HG03064 (cell line): Measurements from ENCODE around the gene SIRPB2.
A peak's percentile ranks its signal among the peaks of the same experiment; 100 is the strongest.

Experiments used
- ATAC-seq: cut with Tn5 transposase; IDR thresholded peaks from one replicate; pipeline ENCODE4 v1.9.1; 2021; ENCODE audit warnings: low read depth; ENCODE audit not compliant: unreplicated experiment

Gene SIRPB2

DNA sequence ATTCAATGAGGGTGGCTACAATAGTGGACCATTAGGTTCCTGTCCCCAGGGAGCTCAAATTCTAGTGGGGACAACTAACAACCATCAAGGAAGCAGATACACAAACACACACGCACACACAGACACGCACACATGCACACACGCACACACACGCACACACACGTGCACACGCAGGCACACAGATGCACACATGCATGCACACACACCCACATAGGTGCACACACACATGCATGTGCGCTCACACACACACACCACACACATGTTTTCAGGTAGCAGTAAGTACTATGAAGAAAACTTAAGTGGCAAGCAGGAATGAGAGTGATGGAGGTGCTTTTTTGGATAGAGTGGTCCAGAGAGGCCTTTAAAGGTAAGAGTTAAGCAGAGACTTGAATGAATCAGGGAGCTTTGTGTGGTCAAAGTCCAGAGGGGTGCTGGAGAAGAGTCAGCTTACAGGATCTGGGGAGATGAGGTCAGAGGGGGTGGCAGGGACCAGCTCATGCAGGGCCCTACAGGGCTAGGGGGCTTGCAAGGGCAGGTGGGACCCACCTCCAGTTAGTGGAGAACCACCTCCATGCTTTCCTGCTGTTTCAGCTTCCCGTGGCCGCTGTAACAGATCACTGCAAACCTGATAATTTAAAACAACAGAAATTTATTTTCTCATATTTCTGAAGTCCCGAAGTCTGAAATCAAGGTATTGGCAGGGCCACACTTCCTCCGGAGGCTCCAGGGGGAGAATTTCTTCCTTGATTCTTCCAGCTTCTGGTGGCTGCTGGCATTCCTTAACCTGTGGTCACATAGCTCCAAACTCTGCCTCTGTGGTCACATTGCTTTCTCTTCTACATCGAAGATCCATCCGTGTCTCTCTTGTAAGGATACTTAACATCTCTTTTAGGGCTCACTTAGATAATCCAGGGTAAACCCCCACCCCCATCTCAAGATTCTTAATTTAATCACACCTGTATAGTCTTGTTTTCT is 17.7 kb downstream of the SIRPB2 start:
- no peak for ATAC-seq

- no peak for ATAC-seq
Measured at GRCh38 chr20:1472556-1473245, 18.5 kb downstream of the SIRPB2 start.

DNA sequence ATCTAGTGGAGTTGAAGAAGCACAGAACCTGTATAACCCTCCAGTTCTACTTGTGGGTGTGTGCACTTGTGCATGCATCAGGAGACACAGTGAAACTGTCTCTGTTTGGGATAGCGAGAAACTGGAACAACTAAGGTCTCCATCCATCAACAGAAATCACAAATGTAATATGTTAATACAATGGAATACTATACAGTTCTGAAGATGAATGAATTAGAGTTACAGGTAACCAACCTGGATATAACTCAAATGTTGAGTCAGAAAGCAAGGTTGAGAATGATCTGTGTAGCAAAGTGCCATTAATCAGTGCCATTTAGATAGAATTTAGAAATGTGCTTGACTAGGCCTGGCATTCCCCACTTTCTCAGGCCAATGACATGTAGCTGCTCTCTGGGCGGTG is 20.0 kb downstream of the SIRPB2 start:
- ATAC-seq: no peak

GRCh38 chr20:1469925-1470571 is 21.2 kb downstream of the SIRPB2 start:
- no peak for ATAC-seq

DNA sequence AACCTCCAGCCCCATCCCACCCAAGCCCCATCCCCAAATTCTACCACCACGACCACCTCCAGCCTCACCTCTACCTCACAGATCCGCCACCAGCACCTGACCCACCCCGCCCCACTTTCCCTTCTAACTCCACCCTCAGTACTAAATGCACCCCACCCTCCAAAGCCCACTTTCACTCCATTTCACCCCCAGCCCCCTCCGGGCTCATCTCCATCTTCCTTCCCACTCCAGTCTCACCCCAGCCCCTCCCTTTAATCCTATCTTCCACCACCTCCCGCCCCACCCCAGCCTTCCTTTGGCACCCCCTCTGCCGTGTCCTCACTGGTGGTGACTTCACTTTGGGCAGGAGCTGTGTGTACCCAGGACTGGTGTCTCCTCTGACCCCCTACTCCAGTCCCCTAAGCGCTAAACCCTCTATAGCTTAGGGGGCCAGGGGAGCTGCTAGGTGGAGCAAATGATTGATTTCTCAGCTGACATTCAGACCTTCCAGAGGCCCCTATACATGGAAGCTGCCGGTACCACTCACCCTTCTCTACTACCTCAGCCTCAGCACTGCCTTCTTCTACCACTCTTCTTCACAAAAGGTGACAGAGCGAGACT is 21.8 kb downstream of the SIRPB2 start:
- ATAC-seq: no peak

DNA sequence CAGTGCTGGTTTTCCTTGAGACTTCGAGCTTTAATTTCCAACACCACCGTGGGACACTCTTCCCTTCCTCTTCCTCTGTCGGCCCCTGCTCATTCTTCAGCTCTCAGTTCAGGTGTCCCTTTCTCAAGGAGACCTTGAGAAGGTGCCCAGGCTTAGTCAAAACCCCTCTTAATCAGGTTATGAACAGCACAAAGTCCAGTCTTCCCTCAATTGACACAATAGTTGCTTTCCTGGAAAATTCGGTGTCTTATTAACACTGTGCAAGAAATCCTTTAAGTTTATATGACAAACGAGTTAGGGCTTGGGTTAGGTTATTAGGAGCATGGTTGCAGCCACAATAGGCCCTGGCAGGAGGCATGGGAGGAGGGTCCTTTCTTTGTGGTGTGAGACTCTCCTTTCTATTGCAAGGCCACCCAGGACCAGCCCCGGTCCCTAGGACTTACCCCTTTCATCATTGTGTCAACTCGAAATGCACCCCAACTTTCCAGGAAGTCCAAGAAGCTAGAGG is 23.0 kb downstream of the SIRPB2 start:
- ATAC-seq: no peak

- no peak for ATAC-seq
Measured at GRCh38 chr20:1467355-1468116, 23.7 kb downstream of the SIRPB2 start.

GRCh38 chr20:1467082-1467354 is 24.2 kb downstream of the SIRPB2 start:
- ATAC-seq: no peak

GRCh38 chr20:1466211-1467081 is 24.8 kb downstream of the SIRPB2 start, which contains the start of gene NSFL1C:
Gene NSFL1C, minus strand, starts transcription at chr20:1466849. Its CDS starts 25 bp downstream, at chr20:1466824.
- ATAC-seq: peak; percentile 80

- no peak for ATAC-seq
Measured at GRCh38 chr20:1465470-1466210, 25.6 kb downstream of the SIRPB2 start.

DNA sequence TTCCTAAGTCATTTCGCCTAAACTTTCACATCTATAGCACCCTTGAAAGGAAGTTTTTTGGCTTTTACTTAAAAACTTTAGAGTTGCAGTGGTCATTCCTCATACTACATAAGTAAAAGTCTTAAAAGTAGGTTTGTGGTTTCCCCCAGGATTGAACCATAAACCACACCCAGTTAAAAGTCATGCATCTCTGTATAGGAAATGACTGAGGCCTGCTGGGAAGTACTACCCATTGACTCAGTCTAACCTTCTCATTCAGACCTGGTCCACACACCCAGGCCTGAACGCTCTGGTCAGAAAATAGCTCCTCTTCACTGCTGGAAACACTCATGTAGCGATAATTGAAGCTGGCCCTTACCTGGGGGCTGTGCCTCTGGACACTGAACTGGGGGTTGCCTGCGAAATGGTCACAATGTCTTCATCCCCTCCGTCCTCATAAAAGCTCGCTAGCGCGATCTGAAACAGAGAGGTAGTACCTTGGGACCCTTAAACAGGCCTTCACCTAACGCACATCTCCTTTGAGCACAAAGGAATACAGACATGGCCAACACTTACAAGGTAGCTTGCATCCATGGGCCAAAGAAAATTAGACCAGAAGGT is 27.1 kb downstream of the SIRPB2 start:
- no peak for ATAC-seq

- ATAC-seq: no peak
Measured at GRCh38 chr20:1462834-1463233, 28.4 kb downstream of the SIRPB2 start.

DNA sequence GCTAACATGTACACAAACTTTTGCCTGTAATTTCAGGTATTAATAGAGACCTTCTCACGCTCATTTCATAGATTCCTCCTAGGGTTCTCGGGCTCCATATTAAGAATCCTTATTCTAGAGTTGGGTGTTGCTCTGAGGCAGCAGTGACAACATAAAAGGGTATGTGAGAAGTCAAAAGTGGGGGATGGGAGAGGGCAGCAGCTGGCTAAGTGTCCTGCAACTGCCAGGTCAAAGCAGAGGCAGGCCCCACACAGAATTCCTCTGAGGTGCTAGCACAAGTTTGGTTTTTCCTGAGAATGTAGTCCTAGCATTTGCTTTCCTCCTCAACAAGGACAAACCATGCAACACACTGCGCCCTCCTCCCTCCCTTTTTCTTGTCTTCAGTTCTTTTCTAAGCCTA is 29.2 kb downstream of the SIRPB2 start:
- ATAC-seq: no peak

DNA sequence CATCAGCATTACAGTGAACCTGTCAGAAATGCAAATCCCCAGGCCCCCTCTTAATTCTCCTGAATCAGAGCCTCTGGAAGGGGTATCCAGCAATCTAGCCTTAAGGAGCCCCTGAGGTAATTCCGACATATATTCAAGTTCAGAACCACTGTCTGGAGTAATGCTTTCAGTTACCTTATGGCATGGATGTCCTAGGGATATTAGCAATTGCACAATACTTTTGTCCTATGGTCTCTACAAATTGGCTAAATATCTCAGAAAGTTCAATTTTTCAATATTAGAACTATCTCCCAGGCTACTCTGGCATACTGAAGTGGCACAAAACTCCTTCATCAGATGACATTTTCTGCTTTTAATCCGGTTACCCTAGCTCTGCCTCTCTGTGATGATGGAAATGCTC is 30.9 kb downstream of the SIRPB2 start:
- no peak for ATAC-seq

DNA sequence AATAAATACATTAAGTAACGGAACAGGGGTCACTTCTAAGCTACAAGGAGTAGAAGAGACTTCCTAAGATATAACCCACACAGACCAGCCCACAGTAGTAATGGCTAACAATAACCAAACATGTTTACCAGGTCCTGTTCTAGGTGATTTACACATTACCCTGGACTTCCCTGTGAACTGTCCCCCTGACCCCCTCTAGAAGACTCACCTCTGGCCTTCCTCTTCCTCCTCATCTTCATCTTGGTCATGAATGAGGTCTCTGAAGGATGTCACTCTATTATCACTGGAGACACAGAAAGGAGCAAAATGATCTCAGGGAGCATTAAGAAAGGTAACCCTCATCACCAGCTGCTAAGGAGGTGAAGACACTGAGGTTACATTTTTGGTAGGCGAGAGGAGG is 33.2 kb downstream of the SIRPB2 start:
- ATAC-seq: no peak

DNA sequence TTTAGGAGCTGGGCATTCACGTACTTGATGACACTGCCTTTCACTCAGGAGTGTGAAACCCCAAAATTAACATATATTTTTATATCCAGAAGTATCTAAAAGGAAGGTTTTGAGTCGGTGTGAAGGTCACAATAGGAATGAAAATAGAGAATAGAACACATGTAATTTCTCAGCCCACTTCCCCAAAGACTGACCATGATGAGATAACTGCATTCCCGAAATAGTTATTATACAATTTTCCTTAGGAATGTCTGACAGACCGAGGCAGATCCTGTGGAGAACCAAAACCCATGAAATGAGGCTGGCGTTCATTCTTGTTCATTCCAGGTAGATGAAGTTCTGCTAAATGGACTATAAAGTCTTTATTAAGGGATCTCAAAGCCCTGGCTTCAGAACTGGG is 34.9 kb downstream of the SIRPB2 start:
- no peak for ATAC-seq

DNA sequence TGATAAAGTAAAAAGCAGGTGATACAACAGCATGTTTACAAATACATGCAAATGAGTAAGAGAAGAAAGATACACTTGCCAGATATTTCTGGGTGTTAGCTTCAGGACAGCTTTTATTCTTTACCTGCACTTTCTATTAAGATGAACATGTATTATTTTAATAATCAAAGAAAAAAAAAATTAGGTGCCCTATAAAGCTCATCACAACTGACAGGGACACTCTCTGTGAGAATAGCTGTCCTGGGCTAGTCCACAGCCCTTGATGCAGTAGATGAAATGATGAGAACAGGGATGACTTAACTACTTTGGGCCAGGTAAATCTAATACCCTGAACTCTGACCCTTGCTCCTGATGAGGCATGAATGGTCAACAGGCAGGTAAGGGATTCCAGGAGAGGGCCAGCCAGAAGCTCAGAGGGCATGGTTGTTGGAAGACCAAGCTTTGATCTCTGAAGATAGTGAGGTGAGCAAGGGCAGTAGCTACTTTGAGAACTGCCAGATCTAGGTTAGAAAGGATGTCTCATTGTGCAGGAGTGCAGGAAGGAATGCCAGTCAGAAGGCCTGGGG is 40.2 kb downstream of the SIRPB2 start:
- no peak for ATAC-seq

GRCh38 chr20:1449370-1449769 is 41.9 kb downstream of the SIRPB2 start:
- ATAC-seq: no peak
